ENCODE results near the gene CSGALNACT2. TPM values are rescaled to one million over a fixed set of nuclear protein-coding genes. Genes with fewer than 3 reads are reported as not detected.

Gene CSGALNACT2
- polyA plus RNA-seq, 1 of the 3 experiments (the other 2 are of a cell fraction): 11.5 TPM

GRCh38 chr10:43167498-43167889 lies 29.2 kb downstream of the CSGALNACT2 start:
- POLR2A ChIA-PET: no interaction called here
- peaks cover 35 to 38% of the 10 kb centered on the region in 2 experiments for H3K36me3 ChIP-seq (replicated peaks in 1 of 2; ENCODE audit: control insufficient read depth in 1 of 2, insufficient read depth in 2 of 2, low read length in 1 of 2)
- no peak overlapping the region for H3K27ac ChIP-seq (ENCODE audit: low read depth in 2 of 2, low read length in 1 of 2)
- no peak overlapping the region for H3K4me2 ChIP-seq
- TF ChIP-seq SMC3 (IDR thresholded peaks at IDR 0.05; ENCODE audit: low read depth, low read length): no peak
- TF ChIP-seq SIN3A (IDR thresholded peaks at IDR 0.05; ENCODE audit: borderline replicate concordance, low read depth, low read length): no peak
- TF ChIP-seq GABPA (IDR thresholded peaks at IDR 0.05; ENCODE audit: low read depth): no peak
- no peak for TF ChIP-seq MXI1 (IDR thresholded peaks at IDR 0.05; ENCODE audit: low read depth, low read length)
- no peak for TF ChIP-seq GATA2 (CRISPR knock-in tag; IDR thresholded peaks at IDR 0.05)
- TF ChIP-seq MAX (IDR thresholded peaks at IDR 0.05; ENCODE audit: low read depth): no peak
- no peak for TF ChIP-seq NRF1 (IDR thresholded peaks at IDR 0.05; ENCODE audit: low read depth, low read length)
- TF ChIP-seq ZBTB33 (IDR thresholded peaks at IDR 0.05; ENCODE audit: borderline replicate concordance, low read depth): no peak
- no peak for TF ChIP-seq RXRA (IDR thresholded peaks at IDR 0.05; ENCODE audit: borderline replicate concordance, low read depth)
- TF ChIP-seq FOSL2 (IDR thresholded peaks at IDR 0.05; ENCODE audit: borderline replicate concordance, low read depth): no peak
- TF ChIP-seq FOXM1 (IDR thresholded peaks at IDR 0.05; ENCODE audit: low read depth): no peak
- TF ChIP-seq PBX3 (IDR thresholded peaks at IDR 0.05): no peak
- 74% methylated on average over 2 of the region's 2 CpGs for WGBS (ENCODE audit: low lambda C conversion rate)
- CTCF ChIA-PET: no interaction called here
- DNase-seq: no peak
- H3F3A ChIP-seq (replicated peaks; ENCODE audit: insufficient read depth): peaks cover 5% of the 10 kb centered on the region
- no peaks in the 10 kb centered on the region for H3K27me3 ChIP-seq (ENCODE audit: insufficient read depth)
- no peak overlapping the region for H3K9ac ChIP-seq
- no peaks in the 10 kb centered on the region for H3K9me2 ChIP-seq
- no peaks in the 10 kb centered on the region for H4K20me1 ChIP-seq (ENCODE audit: insufficient read depth)
- H3K9me3 ChIP-seq: no peaks in the 10 kb centered on the region
- no peaks in the 10 kb centered on the region for H3K79me2 ChIP-seq (ENCODE audit: insufficient read depth)
- peaks cover 3 to 11% of the 10 kb centered on the region in 2 experiments; a peak in 3 of 4 replicates for H3K4me1 ChIP-seq (ENCODE audit: control insufficient read depth in 1 of 2, insufficient read depth in 2 of 2, low read depth in 1 of 2, low read length in 1 of 2)
- H3K4me3 ChIP-seq (ENCODE audit: low read depth in 2 of 2, low read length in 1 of 2): no peak overlapping the region
- H2AFZ ChIP-seq (ENCODE audit: low read depth): no peak overlapping the region

- H3K4me3 ChIP-seq (ENCODE audit: low read depth in 2 of 2, low read length in 1 of 2): no peak overlapping the region
- peaks cover 30 to 34% of the 10 kb centered on the region in 2 experiments for H3K36me3 ChIP-seq (replicated peaks in 1 of 2; ENCODE audit: control insufficient read depth in 1 of 2, insufficient read depth in 2 of 2, low read length in 1 of 2)
- H3K9ac ChIP-seq: no peak overlapping the region
- no peaks in the 10 kb centered on the region for H3K27me3 ChIP-seq (ENCODE audit: insufficient read depth)
- H3K79me2 ChIP-seq (ENCODE audit: insufficient read depth): no peaks in the 10 kb centered on the region; the same call in 1 of the 2 replicates
- ChIA-PET POLR2A (no interaction called here), CTCF (interaction anchor here (1.3 to 3.7 kb wide), 3 partner anchors 14 to 35 kb away, joined by 5 to 10 read pairs (median 6); no protein-coding TSS in a partner anchor)
- no peaks in the 10 kb centered on the region for H3K9me2 ChIP-seq
- H4K20me1 ChIP-seq (ENCODE audit: insufficient read depth): no peaks in the 10 kb centered on the region
- no peak overlapping the region for H2AFZ ChIP-seq (ENCODE audit: low read depth)
- WGBS (ENCODE audit: low lambda C conversion rate): 71% methylated on average over 2 of the region's 2 CpGs
- no peaks in the 10 kb centered on the region for H3K9me3 ChIP-seq
- H3K4me1 ChIP-seq (ENCODE audit: control insufficient read depth in 1 of 2, insufficient read depth in 2 of 2, low read depth in 1 of 2, low read length in 1 of 2): peaks cover 10 to 11% of the 10 kb centered on the region in 2 experiments; a peak in 3 of 4 replicates
- TF ChIP-seq CTCF (IDR thresholded peaks at IDR 0.05) (peak; percentile 27; the same call in 1 of the 2 replicates), RFX5 (IDR thresholded peaks at IDR 0.05; ENCODE audit: low read length) (no peak)
- no peak overlapping the region for H3K27ac ChIP-seq (ENCODE audit: low read depth in 2 of 2, low read length in 1 of 2)
- DNase-seq: no peak
- no peak overlapping the region for H3K4me2 ChIP-seq
- H3F3A ChIP-seq (replicated peaks; ENCODE audit: insufficient read depth): peaks cover 5% of the 10 kb centered on the region
Observed at GRCh38 chr10:43170491-43170890, 32.2 kb downstream of the CSGALNACT2 start.

Data from SK-N-SH (cell line).